Spinal cord (tissue), 10 donors: ENCODE measurements around the gene PHAX. TPM values are rescaled to one million over a fixed set of nuclear protein-coding genes. Genes with fewer than 3 reads are reported as not detected.
A peak's percentile ranks its signal among the peaks of the same experiment; 100 is the strongest.
"Not testable (repeated sequence)": the region's sequence is repeated elsewhere in the genome, so short reads cannot be mapped to it uniquely, and the experiment has no call there.

Experiments
- DNase-seq, 6 donors: peaks; one replicate each; pipeline versions ENCODE4 v3.0.0 to v3.0.0-alpha.2; 2013 to 2015; ENCODE audit warnings: low spot score in 6 of 6, low read depth in 4 of 6
- H3K27ac ChIP-seq: one replicate; pipeline ENCODE4 v1.5.1; 2013; ENCODE audit warnings: low read depth, low read length, control low read depth
- H3K27me3 ChIP-seq: one replicate; pipeline ENCODE4 v1.6.1; 2013; ENCODE audit warnings: low read length; ENCODE audit not compliant: control insufficient read depth, insufficient read depth
- H3K36me3 ChIP-seq: one replicate; pipeline ENCODE4 v1.6.1; 2013; ENCODE audit warnings: low read length; ENCODE audit not compliant: control insufficient read depth, insufficient read depth
- H3K4me1 ChIP-seq: one replicate; pipeline ENCODE4 v1.6.1; 2013; ENCODE audit warnings: low read length; ENCODE audit not compliant: control insufficient read depth, insufficient read depth
- H3K4me3 ChIP-seq: one replicate; pipeline ENCODE4 v1.5.1; 2013; ENCODE audit warnings: low read depth, low read length, control low read depth
- H3K9me3 ChIP-seq: one replicate; pipeline ENCODE4 v1.6.1; 2013; ENCODE audit warnings: low read length; ENCODE audit not compliant: control insufficient read depth, insufficient read depth
- WGBS: methylation state at CpG from one replicate; pipeline ENCODE4 v1.1.5; 2013; ENCODE audit warnings: missing lambda C conversion rate; ENCODE audit not compliant: insufficient coverage; 5-methylcytosine and 5-hydroxymethylcytosine counted together
- long read RNA-seq, 4 donors: transcript quantifications; one replicate each; lab custom pipeline, GENCODE V29; 2026
- polyA plus RNA-seq, 2 donors: library from polyadenylated mRNA; unstranded; fragments of 120-200 nt; gene quantifications; one replicate each; pipeline ENCODE4 v1.2.1, GENCODE V29; 2013; ENCODE audit not compliant: insufficient read length in 2 of 2
- total RNA-seq, 2 donors: library from RNA; depleted of rRNA in 1 of 2; stranded (reverse); fragments of 120-200 nt in 1 of 2; fragments of >200 nt in 1 of 2; gene quantifications; one replicate each; pipeline versions ENCODE4 v1.2.3 to v1.2.4, GENCODE V29; 2013 to 2014
- donor health status: healthy.

Gene PHAX, protein sequence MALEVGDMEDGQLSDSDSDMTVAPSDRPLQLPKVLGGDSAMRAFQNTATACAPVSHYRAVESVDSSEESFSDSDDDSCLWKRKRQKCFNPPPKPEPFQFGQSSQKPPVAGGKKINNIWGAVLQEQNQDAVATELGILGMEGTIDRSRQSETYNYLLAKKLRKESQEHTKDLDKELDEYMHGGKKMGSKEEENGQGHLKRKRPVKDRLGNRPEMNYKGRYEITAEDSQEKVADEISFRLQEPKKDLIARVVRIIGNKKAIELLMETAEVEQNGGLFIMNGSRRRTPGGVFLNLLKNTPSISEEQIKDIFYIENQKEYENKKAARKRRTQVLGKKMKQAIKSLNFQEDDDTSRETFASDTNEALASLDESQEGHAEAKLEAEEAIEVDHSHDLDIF
- total RNA-seq, result 10 to 100 TPM; 64.5 to 85.4 TPM
- polyA plus RNA-seq, result 10 to 100 TPM; 65.5 to 97.5 TPM
- long read RNA-seq, donor 1, full-length matches to known transcripts, result 16 of 33 reads
- long read RNA-seq, donor 1, partial matches to known transcripts, result 17 of 33 reads
- long read RNA-seq, donor 1, other reads (novel, unspliced or antisense), result 0 of 33 reads
- long read RNA-seq, donor 2, full-length matches to known transcripts, result 7 of 7 reads
- long read RNA-seq, donor 2, partial matches to known transcripts, result 0 of 7 reads
- long read RNA-seq, donor 2, other reads (novel, unspliced or antisense), result 0 of 7 reads
- long read RNA-seq, donor 3, full-length matches to known transcripts, result 14 of 23 reads
- long read RNA-seq, donor 3, partial matches to known transcripts, result 9 of 23 reads
- long read RNA-seq, donor 3, other reads (novel, unspliced or antisense), result 0 of 23 reads
- long read RNA-seq, donor 4, full-length matches to known transcripts, result 15 of 15 reads
- long read RNA-seq, donor 4, partial matches to known transcripts, result 0 of 15 reads
- long read RNA-seq, donor 4, other reads (novel, unspliced or antisense), result 0 of 15 reads

DNA sequence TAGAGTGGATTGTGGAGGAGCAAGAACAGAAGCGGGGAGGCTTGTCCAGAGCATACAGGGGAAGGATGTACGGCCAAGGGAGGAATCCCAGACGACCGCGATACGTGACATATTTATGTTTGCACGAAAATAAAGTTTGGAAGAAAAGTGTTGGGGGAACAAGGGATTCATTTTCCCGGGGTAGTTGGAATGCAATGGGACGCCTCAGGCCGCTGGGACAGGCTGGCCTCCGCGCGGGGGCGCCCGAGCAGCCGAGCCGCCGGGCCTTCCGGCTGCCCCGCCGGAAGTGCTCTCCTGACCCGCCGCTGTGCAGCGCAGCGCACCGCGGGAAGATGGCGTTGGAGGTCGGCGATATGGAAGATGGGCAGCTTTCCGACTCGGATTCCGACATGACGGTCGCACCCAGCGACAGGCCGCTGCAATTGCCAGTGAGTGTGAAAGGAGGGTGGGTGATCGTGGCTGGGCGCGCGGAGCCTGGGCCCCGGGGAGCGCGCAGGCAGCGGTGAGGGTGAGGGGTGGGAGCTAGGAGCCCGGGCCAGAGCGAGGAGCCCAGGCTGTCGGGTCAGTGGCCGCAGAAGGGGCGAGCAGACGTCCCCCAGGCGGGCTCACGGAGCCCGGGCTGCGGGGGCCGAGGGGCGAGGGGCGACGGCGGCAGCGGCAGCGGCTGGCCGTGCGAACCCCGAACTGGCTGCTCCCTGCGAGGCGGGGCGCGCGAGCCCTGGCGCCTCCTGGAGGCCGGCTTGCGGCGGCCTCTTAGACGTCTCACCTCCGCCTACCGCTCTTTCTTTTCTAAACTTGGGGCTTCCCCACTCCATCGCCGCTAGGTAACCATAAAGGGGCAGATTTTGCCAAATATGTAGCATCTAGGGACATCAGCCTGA is at the start of gene PHAX:
TSS of gene PHAX (plus strand) at position 317 of the 881 bp plus-strand sequence. CDS start at position 333, 16 bp downstream.
- WGBS, result under 1% methylated on average over 79 of the region's 79 CpGs
- Histone ChIP-seq H3K27ac (peak within 1 kb of the TSS; percentile 88), H3K4me1 (peaks cover 24% of the 10 kb centered on the region)

DNA sequence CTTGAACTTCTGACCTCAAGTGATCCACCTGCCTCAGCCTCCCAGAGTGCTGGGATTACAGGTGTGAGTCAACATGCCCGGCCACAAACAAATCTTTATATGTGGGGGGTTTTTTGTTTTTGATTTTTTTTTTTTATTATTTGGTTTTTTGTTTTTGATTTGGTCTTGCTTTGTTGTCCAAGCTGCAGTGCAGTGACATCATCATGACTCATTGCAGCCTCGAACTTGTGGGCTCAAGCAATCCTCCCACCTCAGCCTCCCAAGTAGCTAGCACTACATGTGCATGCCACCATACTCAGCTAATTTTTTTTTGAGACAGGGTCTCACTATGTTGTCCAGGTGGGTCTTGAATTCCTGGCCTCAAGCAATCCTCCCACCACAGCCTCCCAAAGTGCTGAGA is 48.1 kb upstream of the PHAX start:
- Histone ChIP-seq H3K4me3 (no peak overlapping the region), H3K27me3 (no peaks in the 10 kb centered on the region), H3K36me3 (peaks cover 41% of the 10 kb centered on the region), H3K9me3 (no peaks in the 10 kb centered on the region), H3K27ac (no peak overlapping the region), H3K4me1 (no peaks in the 10 kb centered on the region)
- 80% methylated on average over 1 of the region's 2 CpGs for WGBS
- no peak for DNase-seq

More for the DNA sequence above, at the start of gene PHAX:
- peak in 5 of 6 donors; percentile 64 to 94 (median 75) for DNase-seq
- H3K9me3 ChIP-seq, result no peaks in the 10 kb centered on the region
- no peaks in the 10 kb centered on the region for H3K27me3 ChIP-seq
- H3K4me3 ChIP-seq, result peak within 1 kb of the TSS; percentile 86
- H3K36me3 ChIP-seq, result peaks cover 23% of the 10 kb centered on the region

DNA sequence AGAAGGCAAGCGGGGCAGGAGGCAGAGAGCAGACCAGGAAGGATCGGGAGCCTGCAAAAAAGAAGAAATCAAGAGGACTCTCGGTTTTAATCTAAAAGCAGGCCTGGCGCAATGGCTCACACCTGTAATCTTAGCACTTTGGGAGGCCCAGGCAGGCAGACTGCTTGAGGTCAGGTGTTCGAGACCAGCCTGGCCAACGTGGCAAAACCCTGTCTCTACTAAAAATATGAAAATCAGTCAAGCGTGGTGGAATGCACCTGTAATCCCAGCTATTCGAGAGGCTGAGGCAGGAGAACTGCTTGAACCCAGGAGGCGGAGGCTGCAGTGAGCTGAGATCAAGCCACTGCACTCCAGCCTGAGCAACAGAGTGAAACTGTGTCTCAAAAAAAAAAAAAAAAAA is 45.6 kb upstream of the PHAX start:
- not testable (repeated sequence) for H3K27ac ChIP-seq, H3K4me1 ChIP-seq, H3K9me3 ChIP-seq, H3K4me3 ChIP-seq, H3K27me3 ChIP-seq, DNase-seq
- peaks cover 32% of the 10 kb centered on the region for H3K36me3 ChIP-seq
- WGBS, result 85% methylated on average over 6 of the region's 9 CpGs

DNA sequence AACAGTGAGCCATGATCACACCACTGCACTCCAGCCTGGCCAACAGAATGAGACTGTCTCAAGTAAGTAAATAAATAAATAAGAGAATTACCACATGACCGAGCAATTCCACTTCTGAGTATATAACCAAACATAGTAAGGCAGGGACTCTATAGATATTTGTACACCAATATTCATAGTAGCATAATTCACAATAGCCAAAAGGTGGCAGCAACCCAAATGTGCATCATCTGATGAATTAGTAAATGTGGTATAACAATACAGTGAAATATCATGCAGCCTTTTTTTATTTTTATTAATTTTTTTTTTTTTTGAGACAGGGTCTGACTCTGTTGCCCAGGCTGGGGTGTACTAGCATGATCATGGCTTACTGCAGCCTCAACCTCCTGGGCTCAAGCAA is 38.8 kb upstream of the PHAX start:
- Histone ChIP-seq H3K27ac (no peak overlapping the region), H3K4me1 (no peaks in the 10 kb centered on the region), H3K27me3 (no peaks in the 10 kb centered on the region), H3K4me3 (no peak overlapping the region), H3K9me3 (no peaks in the 10 kb centered on the region), H3K36me3 (peaks cover 22% of the 10 kb centered on the region)
- WGBS, result no CpG with 5 or more reads among the region's 1 CpG
- no peak for DNase-seq

DNA sequence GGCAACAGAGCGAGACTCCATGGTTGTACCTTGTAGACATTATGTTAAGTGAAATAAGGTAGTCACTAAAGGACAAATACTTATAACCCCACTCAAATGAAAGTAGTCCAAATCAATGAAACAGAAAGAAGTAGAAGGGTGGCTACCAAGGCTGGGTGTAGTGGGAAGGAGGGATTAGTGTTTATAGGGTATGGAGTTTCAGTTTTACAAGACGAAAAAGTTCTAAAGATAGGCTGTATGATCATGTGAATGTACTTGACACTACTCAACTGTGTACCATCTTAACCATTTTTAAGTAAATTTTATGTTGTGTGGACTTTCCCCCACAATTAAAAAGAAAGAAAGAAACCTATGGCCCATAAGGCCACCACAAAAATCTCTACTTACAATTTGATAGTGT is 37.9 kb upstream of the PHAX start:
- Histone ChIP-seq H3K27me3 (no peaks in the 10 kb centered on the region), H3K27ac (no peak overlapping the region), H3K4me1 (no peaks in the 10 kb centered on the region), H3K4me3 (no peak overlapping the region), H3K36me3 (peaks cover 23% of the 10 kb centered on the region), H3K9me3 (no peaks in the 10 kb centered on the region)
- WGBS, result no CpG with 5 or more reads among the region's 2 CpGs
- no peak for DNase-seq

DNA sequence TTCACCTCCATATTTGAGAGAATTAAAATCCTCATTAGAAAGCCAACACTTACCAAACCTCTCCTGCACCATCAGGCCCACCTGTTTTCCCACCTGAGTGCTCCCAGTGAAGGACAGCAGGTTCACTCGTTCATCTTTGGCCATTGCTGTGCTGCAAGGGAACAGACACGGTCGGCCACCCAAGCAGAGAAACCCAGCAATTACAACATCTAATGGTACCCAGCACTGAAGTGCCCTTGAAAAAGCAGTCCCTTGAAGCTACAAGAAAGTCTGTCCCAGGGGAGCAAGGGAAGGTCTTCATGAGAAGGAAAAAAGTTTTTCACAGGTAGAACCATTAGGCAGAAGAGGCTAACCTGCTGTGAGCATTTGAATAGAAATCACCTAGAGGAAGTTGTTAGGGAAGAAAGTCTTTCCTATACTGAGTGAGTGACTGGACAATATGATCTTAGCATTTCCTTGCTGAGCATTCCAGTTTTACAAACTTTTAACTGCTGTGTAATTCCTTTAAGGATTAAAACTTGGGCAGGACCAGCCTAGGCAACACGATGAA is 32.5 kb upstream of the PHAX start:
- no peaks in the 10 kb centered on the region for H3K4me1 ChIP-seq
- no peaks in the 10 kb centered on the region for H3K27me3 ChIP-seq
- no peak for DNase-seq
- no peak overlapping the region for H3K27ac ChIP-seq
- no CpG with 5 or more reads among the region's 4 CpGs for WGBS
- peaks cover 23% of the 10 kb centered on the region for H3K36me3 ChIP-seq
- H3K9me3 ChIP-seq, result no peaks in the 10 kb centered on the region
- H3K4me3 ChIP-seq, result no peak overlapping the region

DNA sequence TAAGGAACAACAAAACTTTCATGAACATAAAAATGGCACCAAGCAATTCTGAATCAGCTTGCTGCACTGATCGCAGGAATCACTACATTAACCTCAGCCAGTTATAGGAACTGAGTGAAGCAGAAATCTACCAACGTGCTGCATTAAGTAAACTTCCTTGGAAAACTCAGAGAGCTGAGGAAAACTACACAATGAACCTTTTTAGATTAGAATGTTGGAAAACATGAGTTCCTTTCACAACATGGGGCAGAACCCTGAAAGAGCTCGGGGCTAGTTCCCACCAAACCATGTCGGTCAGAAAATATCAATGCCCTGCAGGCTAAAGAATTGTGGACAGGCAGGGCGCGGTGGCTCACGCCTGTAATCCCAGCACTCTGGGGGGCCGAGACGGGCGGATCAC is 25.1 kb upstream of the PHAX start:
- Histone ChIP-seq H3K4me1 (no peaks in the 10 kb centered on the region), H3K9me3 (no peaks in the 10 kb centered on the region), H3K27ac (no peak overlapping the region), H3K36me3 (peaks cover 38% of the 10 kb centered on the region), H3K27me3 (no peaks in the 10 kb centered on the region), H3K4me3 (no peak overlapping the region)
- no peak for DNase-seq
- WGBS, result 96% methylated on average over 6 of the region's 10 CpGs

DNA sequence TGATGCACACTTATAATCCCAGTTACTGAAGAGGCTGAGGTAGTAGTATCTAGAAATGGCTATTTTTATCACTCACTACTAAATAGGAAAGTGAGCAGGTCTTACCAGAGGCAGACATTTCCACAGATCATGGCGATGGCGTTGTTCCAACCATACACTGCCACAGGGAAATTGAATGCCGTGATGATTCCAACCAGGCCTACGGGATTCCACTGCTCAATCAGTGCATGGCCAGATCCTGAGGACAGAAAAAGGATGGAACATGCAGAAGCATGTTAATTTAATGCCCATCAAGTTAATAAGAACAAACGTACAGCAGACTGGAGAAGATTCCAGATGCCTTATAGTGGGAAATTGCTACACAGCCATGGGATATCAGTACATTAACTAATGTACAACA is 23.8 kb upstream of the PHAX start:
- no peaks in the 10 kb centered on the region for H3K9me3 ChIP-seq

DNA sequence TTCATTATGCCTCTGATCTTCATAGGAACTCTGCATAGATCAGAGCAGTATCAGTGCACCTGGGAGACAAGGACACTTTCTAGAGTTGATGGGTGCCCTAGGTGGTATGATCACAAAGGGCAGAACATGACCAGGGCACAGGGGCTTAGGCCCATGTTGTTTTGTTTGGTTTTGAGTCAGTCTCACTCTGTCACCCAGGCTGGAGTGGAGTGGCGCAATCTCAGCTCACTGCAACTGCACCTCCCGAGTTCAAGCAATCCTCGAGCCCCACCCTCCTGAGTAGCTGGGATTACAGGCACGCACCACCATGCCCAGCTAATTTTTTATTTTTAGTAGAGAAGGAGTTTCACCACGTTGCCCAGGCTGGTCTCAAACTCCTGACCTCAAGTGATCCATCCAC is 23.3 kb upstream of the PHAX start:
- H3K36me3 ChIP-seq, result peaks cover 50% of the 10 kb centered on the region

More for the DNA sequence above, 23.8 kb upstream of the PHAX start:
- Histone ChIP-seq H3K4me1 (no peaks in the 10 kb centered on the region), H3K36me3 (peaks cover 49% of the 10 kb centered on the region), H3K27me3 (no peaks in the 10 kb centered on the region), H3K27ac (no peak overlapping the region), H3K4me3 (no peak overlapping the region)
- WGBS, result 96% methylated on average over 4 of the region's 5 CpGs
- no peak for DNase-seq

More for the DNA sequence above, 23.3 kb upstream of the PHAX start:
- H3K4me3 ChIP-seq, result no peak overlapping the region
- H3K27ac ChIP-seq, result no peak overlapping the region
- no peak for DNase-seq
- no CpG with 5 or more reads among the region's 5 CpGs for WGBS
- H3K4me1 ChIP-seq, result no peaks in the 10 kb centered on the region
- no peaks in the 10 kb centered on the region for H3K9me3 ChIP-seq
- H3K27me3 ChIP-seq, result no peaks in the 10 kb centered on the region
